ENCODE measurements around the gene POLR3K.

GRCh38 chr16:94918-95265 is 41.5 kb upstream of the POLR3K start:
- TF ChIP-seq CTCF (IDR thresholded peaks at IDR 0.05; ENCODE audit: borderline replicate concordance, extremely low read depth, low read length, poor library complexity, severe bottlenecking) (no peak), EZH2 (IDR thresholded peaks at IDR 0.05; ENCODE audit: borderline replicate concordance, low read depth, low read length, severe bottlenecking) (no peak)
